ENCODE data around the gene FAM120A.

The FAM120A gene

GRCh38 chr9:93557366-93558137 is 106.1 kb downstream of the FAM120A start:
- no peak for DNase-seq (ENCODE audit: low read depth)

GRCh38 chr9:93558503-93558902 is 107.0 kb downstream of the FAM120A start:
- no peak for DNase-seq (ENCODE audit: low read depth)

GRCh38 chr9:93560991-93561390 is 109.5 kb downstream of the FAM120A start:
- no peak for DNase-seq (ENCODE audit: low read depth)

- DNase-seq (ENCODE audit: low read depth) = no peak
Measured at GRCh38 chr9:93562157-93562556, 110.7 kb downstream of the FAM120A start.

- DNase-seq (ENCODE audit: low read depth) = no peak
Measured at GRCh38 chr9:93565089-93565488, 113.6 kb downstream of the FAM120A start.

- peak; percentile 72 for DNase-seq (ENCODE audit: low read depth)
Measured at GRCh38 chr9:93566408-93567270, 115.2 kb downstream of the FAM120A start.

- no peak for DNase-seq (ENCODE audit: low read depth)
Measured at GRCh38 chr9:93567271-93567959, 115.9 kb downstream of the FAM120A start.

GRCh38 chr9:93568169-93568568 is 116.7 kb downstream of the FAM120A start:
- DNase-seq (ENCODE audit: low read depth) = no peak

GRCh38 chr9:93569621-93570174 is 118.2 kb downstream of the FAM120A start:
- no peak for DNase-seq (ENCODE audit: low read depth)

- DNase-seq (ENCODE audit: low read depth) = no peak
Measured at GRCh38 chr9:93572221-93572620, 120.7 kb downstream of the FAM120A start.

- no peak for DNase-seq (ENCODE audit: low read depth)
Measured at GRCh38 chr9:93572636-93573515, 121.4 kb downstream of the FAM120A start.

GRCh38 chr9:93573516-93573828 is 122.0 kb downstream of the FAM120A start:
- DNase-seq (ENCODE audit: low read depth) = no peak

GRCh38 chr9:93574091-93574899 is 122.8 kb downstream of the FAM120A start:
- no peak for DNase-seq (ENCODE audit: low read depth)

GRCh38 chr9:93574900-93575795 is 123.7 kb downstream of the FAM120A start:
- no peak for DNase-seq (ENCODE audit: low read depth)

- no peak for DNase-seq (ENCODE audit: low read depth)
Measured at GRCh38 chr9:93575796-93576257, 124.3 kb downstream of the FAM120A start.

- no peak for DNase-seq (ENCODE audit: low read depth)
Measured at GRCh38 chr9:93576258-93577077, 125.0 kb downstream of the FAM120A start, which contains the start of gene PHF2. Gene PHF2, plus strand, starts transcription at chr9:93576584. Its CDS starts 190 bp downstream, at chr9:93576774.

- no peak for DNase-seq (ENCODE audit: low read depth)
Measured at GRCh38 chr9:93577078-93577974, 125.8 kb downstream of the FAM120A start.

Data from HS-5 (cell line).